ENCODE data around the gene CADPS.

Gene CADPS

DNA sequence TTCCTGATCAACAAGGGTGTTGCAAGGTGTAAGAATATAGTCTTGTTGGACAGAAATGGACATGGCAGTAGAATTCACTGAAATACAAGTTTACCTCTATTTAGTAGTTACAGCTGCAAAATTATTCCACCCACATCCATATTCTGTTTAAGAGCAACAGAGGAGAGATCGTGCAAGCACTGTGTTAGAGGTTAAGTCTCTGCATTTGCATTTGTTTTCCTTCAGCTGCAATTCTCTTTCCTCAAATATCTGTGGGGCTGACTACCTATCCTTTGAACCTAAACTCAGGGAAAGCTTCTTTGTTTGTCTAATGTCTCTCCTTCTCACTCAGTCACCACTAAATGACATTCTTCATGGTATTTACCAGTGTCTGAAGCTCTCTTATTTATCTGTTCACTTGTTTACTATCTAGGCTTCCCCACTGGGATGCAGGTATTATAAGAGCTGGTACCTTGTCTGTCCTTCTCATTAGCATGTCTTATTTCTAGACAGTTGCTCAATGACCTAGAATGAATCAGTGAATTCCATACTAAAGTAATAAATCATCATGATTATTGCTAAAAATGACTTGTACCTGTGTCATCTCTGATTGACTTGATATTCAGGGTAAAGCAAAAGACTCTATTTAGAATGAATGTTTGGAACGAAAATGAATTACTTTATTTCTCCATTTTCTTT is 326.5 kb downstream of the CADPS start:
- DNase-seq = no peak

DNA sequence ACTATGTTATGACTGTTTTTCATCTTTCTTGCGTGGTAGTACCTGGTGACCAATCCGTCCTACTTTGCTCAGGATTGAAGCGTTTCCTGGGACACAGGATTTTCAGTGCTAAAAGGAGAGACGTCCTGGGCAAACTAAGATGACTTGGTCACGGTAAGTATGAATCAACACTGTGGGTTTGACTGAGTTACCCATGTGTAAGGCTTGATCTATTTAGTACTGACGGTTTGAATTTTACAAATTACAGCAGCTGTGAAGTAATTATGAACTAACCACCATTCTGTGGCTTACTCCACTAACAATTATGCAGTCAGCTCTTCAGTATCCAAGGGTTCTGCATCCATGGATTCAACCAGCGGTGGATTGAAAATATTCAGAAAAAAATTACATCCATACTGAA is 328.9 kb downstream of the CADPS start:
- no peak for DNase-seq

DNA sequence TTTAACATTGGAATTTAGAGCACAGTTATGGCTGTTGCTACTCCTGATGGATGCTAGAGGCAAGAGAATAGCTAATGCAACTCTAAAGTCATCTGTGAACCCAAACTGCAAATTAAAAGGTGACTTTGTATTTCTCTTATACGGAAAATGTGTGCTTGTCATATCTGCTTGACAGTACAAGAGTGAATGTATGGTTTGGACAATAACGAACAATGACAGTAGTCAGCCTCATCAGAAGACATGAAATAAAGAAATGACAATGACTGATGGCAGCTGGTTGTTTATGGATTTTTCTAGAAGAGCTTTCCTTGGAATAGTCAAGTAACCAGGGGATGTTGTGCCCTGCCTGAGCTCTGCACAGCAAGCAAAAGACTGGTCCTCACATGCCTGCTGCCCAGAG is 333.0 kb downstream of the CADPS start:
- no peak for DNase-seq

DNA sequence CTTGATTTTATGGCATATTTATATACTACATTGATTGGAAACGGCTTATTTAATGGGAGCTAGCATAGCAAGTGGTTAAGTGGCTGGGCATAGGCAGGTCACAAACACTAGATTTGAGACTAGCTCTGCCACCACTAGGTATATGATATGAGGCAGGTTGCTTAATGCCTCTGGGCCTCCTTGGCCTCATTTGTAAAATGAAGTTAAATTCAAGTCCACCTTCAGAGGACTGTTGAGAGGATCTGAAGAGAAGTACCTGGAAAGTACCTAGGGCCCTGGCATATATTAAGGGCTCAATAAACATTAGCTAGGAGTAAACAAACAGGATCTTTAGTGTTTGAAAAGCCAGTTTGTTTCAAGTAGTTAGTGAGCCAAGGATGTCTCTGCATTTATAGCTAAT is 335.5 kb downstream of the CADPS start:
- no peak for DNase-seq

DNA sequence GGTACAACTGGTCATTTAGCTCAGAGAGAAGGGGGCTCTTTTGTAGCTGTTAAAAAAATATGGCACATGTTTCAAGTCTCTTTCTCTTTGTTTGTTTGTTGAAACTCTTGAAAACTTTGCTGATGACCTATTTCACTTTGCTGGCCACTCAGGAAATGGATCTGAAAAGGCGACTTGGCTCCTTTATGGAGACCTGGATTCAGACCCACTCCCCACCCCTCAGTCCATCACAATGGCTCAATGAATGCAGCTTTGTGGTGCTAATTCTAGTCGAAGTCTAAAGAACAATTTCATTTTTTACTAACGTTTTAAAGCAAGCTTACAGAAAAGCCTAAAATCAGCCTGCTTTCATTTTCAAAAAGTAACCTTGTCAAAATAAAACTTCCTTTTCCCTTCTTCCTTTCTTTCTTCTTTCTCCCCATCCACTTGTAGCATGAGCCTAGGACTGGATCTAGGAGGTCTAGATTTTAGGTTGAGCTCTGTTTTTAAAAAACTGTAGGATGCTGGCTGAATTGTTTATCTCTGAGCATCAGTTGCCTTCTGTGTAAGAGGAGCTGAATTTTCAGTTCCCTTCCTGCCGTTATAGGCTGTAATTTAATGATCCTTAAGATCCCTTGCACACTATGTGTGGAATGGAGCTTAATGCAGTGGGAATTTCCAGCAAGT is 336.4 kb downstream of the CADPS start:
- DNase-seq = no peak

DNA sequence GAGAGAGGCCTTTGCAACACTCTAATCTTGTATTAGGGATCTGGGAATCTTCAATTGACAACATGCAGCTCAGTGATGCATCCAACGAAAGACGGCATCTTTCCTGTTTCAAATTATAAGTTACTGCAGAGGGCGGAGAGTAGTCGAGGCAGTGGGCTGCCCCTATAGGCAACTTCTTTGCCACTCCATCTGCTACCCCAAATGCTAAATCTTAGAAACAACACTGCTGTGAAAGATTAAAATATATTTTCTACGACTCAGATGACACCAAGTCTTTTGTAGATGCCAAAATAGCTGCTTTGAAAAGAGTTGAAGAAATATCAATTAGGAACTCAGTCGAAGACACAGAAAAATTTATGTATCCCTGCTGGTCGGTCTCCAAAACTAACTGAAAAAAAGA is 340.9 kb downstream of the CADPS start:
- no peak for DNase-seq

DNA sequence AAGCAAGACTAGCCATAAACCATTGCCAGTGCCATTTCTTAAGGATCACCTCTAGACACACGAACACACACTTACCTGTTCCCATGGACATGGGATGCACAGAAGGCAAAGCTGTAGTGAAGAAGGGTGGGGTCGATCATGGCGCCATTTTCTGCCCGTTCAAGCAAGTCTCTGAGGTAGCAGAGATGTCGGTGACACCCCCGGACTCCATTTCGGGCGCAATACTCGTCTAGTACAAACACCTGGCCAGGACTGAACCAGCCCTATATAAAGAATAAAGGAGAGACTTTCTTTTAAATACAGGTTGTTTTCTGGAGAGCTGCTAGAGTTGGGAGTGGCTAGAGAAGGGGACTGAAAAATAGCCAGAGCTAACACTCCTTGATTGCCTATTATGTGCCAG is 342.4 kb downstream of the CADPS start:
- DNase-seq = no peak

DNA sequence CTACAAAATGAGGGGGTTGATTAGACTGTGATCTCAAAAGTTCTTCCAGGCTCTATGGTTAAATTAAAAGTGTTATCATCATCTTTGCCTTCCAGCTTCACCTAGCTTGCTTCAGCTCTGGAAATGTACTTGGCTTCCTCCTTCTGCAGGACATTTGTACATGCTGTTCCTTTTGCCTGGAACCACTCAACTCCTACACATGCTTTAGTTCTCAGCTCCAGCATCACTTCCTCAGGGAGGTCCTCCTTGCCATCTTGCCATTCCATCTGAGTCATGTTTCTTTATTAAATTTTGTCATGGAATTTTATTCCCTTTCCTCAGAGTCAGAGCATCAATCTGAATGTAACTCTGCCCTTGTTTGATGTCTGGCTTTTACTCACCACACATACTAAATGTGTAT is 343.2 kb downstream of the CADPS start:
- no peak for DNase-seq

DNA sequence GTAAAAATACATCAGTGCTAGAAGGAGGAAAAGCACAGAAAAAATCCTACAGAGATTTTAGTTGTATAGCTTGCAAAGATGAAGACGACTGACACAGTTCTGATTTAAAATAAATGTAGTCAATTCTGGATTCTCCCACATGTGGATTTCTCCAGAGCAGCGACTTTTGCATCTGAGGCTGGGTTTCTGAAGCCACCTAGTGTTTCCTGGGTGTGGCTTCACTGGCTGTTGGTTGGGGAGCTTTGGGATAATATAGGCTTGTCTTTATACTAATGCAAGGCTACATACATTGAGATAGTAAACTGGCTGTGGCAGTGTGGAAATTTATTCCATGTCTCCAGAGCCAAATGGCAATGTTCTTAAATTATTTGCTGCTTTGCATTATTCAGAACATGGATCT is 343.7 kb downstream of the CADPS start:
- no peak for DNase-seq

DNA sequence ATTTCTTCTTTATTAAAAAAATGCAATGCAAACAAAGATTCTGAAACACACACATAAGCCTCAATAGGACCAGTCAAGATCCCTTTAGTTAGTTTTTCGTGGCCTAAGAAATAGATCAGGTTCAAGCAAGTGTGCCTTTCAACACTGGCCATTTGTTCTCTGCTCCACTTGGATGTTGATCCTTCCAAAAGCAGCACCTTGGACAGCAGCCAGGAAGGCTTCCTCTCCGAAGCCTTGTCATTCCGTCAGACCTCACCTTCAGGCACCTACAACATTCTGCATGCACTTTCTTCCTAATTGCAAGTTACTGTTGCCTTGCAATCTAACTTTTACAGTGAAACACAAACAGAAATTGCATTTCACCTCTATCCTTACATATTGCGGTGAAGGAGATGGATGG is 346.0 kb downstream of the CADPS start:
- DNase-seq = no peak

DNA sequence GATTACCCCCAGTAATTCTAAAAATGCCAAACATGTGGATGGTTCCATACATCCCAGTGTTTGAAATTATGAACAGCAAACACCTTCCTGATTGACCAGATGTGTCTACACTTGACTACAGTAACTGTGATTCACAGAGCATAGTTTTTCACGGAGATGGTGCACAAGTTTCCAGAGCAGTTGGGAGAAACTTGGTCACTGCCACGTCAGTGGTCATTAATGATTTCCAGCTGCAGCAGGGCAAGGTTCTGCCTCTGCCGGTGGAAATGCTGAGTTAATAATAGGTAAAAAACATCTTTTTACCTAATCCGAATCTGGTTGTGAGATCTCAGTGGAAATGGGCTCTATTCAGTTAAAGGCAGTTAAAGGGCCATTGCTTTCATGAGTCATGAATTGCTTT is 347.7 kb downstream of the CADPS start:
- no peak for DNase-seq

DNA sequence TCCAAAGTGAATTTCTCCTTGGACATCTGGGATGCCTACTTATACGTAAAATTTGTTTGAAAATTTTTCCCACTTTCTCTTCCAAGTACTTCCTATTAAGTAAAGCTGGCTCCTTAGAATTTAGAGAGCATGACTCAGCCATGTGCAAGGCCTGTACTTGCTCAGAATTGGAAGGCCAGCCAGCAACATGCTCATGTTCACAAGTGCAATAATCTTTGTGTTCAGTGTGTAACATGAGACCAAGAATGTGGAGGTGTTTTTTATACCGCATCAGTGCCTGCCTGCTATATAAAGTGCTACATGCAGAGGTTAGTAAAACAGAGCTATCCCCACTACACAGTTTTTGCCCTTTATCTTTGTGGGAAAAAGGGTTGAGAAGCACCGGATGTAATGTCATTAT is 349.9 kb downstream of the CADPS start:
- no peak for DNase-seq

DNA sequence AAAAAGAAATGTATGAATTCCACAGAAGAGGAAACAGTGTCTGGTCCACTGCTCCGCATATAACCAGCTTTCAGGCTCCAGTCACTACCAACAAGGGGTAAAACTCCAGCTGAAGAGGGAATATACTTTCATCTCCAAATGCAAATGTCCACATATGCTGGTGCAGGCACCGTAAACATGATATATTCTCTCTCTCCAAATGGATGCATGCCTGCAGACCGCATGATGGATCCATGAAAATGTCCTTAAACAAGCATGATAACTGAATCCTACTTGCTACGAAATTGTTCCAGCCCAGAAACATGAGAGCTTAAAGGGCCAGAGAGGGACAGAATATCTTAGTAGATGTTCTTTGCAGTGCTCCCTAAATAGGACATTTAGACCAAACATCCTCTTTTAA is 351.5 kb downstream of the CADPS start:
- DNase-seq = no peak

DNA sequence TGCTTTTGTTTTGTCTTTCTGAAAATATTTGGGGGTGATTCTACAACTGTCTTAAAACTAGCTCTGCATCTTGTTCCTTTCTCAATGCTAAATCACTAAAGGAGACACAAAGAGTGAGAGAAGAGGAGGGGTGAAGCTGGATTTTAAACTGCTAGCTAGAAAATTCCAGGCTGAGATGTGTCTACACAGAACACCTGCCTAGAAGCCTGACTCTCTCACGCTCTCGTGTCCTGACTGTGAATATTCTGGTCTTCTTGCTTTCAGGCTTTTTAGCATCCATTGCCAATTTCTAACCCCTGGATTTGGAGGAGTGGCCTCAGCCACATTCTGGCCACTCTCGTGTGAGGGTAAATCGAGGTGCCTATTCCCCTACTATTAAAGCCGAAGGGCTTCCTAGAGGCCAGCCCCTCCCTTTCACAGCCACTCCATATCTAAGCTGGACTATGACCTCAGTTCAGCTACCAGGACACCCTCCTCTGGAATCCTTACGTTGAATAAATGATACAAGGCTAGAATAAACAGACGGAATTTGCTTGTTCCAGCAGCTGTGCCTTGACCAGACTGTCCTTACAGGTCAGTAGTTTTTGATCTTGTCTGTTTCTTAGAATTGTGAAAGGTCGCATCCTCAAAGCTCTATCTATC is 353.6 kb downstream of the CADPS start:
- no peak for DNase-seq

DNA sequence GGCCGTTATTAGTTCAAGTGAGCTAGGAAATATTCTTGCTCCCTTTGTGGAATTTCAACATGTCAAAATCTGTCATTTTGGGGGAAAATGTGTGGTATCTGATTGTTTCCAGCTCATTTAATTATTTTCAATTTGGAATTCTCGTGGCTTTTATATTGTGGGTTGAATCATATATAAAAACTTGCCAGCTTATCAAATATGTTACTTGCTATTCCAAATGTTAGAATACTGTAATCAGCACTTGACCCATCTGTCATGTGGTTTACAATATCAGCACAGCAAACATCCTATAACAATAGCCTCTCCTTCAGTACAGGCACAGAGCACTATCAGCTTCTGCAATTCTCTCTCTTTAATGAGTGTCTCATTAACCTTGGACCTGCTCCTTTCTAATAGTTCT is 371.7 kb downstream of the CADPS start:
- DNase-seq = no peak

DNA sequence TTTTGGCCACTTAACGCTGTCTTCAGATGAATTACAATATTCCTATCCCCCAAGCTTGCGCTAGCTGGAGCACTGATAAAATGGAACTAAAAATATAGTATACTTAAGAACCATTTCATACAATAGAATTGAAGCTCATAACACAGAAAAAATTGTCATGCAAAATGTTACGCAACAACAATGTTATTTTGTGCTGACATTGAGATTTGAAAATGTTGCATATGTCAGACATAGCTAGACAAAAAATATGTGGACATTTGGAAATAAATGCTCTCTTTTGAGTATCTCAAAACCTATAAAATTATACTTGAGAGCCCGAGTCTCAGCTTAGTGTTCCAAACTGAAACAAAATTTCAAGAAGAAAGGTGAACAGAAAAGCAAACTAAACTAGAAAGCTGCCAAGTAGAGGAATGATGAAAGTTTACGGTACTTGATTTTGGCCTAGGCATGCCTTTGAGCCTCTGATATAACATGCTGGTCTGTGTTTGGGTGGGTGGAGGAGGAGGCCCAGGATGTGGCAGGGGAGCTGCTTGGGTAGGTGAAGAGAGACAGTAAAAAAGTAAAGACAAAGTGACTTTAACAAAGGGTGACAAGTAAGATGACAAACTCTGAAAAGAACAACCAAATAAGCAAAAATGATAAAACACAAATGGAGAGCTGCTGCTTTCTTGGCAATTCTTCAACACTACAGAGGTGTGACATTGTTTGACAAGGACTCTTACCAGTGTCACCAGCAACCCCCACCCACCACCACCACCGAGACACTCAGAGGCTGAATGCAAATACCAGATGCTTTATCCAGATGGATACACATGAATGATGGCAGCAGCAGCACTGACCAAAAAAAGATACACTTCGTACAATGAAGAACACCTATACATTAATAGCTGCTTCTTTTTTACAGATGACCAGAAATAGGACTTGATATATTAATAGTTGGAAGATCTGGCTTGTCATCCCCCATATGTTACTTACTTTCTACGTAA is 372.6 kb downstream of the CADPS start:
- DNase-seq = no peak

DNA sequence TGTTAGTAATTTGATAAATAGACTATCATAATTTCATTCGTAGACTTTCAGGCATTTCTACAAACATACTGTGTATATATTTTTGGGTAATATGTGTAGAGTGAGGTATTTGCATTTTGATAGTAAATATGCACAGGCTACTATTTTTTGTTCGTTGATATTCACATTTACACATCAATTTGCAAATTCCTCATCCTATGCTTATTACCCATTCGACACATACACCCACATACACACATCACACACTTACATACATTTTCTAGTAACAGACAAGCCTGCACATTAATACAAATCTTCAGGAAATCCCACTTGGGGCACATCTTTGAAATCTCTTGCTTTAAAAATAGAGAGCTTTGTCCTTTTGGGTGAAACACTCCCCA is 373.9 kb downstream of the CADPS start:
- DNase-seq = no peak

DNA sequence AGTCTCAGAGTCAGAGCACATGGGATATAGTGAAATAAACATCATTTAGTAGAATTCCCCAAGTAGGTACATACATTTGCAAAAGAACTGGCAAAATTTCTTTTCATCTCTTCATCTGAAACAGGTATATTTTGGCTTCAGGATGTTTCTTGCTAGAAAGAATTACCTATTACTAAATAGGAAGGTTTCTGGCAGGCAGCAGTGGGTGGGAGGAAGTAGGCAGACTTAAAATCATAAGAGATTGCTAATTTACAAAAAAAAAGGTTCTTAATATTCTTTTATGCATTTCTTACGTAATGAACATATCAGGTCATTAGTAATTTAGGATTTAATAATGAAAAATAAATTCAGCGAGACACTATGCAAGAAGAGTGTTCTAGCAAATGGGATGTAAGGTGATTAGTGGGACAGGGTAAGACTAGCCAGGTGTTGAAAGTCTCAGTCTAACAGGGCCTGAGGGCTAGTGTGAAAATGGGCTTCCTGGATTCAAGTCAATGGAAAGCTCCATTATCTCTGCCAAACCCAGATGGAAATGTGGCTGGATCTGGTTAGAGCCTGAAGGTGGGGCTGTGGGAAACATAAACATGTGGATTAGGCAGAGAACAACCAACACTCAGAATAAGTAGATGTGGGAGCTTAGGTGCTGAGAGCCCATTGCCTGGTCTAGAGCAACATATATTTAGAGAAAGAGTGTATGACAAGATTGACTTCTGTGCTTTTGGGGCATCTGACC is 374.5 kb downstream of the CADPS start:
- DNase-seq = no peak

DNA sequence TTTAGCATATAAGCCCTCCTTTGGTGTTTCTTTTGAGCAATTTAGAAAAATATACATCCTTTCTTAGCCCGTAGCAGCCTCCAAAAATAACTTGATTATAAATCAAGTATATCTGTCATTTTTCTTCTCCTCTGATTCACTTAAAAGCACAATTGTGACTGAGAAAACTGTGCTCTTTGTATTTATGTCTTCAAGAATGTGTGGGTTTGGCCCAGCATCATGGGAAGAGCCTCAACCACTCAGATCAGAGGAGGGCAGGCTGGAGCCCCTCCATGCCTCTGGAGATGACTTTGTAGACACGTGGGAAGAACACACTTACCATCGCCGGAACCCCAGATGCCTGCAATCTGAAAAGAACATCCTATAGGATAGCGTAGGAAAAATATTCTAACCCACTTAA is 378.1 kb downstream of the CADPS start:
- no peak for DNase-seq

DNA sequence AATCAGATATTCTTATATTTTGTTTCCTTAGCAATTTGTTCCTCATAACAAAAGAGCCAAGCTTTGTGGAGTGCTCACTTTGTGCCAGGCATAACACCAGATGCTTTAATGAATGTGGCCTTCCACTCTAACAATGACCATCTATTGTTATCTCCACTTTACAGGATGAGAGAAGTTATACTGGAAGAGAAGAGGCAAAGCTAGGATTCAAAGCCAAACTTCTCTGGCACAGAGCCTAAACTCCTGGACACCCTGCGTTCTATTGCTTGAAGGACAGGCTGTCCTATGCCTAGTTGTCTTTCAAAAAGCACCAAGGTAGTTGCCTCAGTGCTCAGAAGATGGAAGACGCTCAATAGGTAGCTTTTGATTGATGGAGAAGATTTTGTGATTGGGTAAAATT is 378.7 kb downstream of the CADPS start:
- no peak for DNase-seq

DNA sequence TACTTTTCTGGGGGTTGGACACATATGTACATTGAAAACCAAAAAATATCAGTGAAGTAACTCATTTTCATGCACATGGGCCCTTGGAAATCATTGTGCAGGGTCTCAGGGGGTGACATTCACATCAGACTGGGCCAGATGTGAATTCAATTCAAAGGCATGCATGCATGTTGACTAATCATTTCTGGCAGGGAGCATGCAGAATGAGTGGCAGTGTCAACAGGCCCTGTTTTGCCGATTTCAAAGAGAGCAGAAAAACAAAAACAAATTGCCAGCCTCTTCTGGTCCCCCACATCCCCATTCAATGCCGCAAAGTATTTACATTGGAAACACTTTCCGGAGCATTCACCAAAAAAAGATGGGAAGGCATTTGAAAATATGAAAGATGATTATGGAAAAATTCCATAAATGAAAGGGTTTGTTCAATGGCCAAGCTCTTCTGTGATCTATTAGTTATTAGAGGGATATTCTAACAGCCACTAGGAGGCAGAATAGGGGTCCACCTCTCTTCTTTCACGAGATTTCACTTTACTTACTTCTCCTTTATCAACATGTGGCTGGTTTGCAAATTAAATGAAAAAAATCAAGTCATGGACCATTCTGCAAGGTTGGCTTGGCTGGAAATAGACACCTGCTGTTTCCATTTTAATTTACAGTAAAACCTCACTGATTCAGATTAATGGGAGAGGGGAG is 382.0 kb downstream of the CADPS start:
- DNase-seq = no peak

DNA sequence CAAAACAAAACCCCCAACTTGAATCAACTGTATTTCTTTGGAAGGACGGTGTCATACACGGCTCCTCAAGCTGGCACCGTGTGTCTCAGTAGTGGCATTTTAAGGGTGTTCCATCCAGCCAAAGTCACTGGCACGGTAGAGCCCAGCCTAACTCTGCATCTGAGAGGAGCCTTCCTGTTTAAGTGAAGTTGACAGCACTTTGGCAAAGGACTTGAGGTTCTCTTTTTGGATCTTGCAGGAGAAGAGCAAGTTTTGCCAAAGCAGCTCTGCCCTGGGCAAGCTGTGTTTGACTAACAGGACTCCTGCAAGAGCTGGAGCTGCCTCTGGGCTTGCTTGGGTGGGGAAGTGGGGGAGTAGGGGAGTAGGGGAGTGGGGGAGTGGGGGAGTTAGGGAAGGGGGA is 392.3 kb downstream of the CADPS start:
- no peak for DNase-seq

Measured in GDM1 (cell line).